T-cell (primary cell): ENCODE data around the gene SYP. TPM values are rescaled to one million over a fixed set of nuclear protein-coding genes. Genes with fewer than 3 reads are reported as not detected.

Experiments
- ATAC-seq, 4 experiments: fragments of 200-7000 bp in 3 of 4; fragments of 150-1000 bp in 1 of 4; cut with Tn5 transposase; replicated peaks in 1 of 4; 1 replicate in 3 of 4; 2 replicates in 1 of 4; pipeline ENCODE4 v1.10.0; 2021; ENCODE audit warnings: moderate library complexity in 3 of 4, mild to moderate bottlenecking in 2 of 4, moderate number of reproducible peaks in 1 of 4
- CTCF ChIA-PET, 2 donors: fragments of 300-600 bp; sonication (Branson Sonifier 250); formaldehyde crosslinking; loops; one replicate each; lab custom pipeline; 2022; ENCODE audit warnings: antibody characterized with exemption in 2 of 2; lab: Charles Lee
- POLR2A ChIA-PET, 2 donors: fragments of 300-600 bp; sonication (Branson Sonifier 250); formaldehyde crosslinking; loops; one replicate each; lab custom pipeline; 2022; ENCODE audit warnings: antibody characterized with exemption in 2 of 2; lab: Charles Lee
- DNase-seq, 35 experiments: peaks; one replicate each; pipeline versions ENCODE4 v3.0.0 to v3.0.0-alpha.2; 2013 to 2023
- H3K27ac ChIP-seq: one replicate; pipeline ENCODE4 v1.5.1; 2013; ENCODE audit warnings: low read length
- H3K27me3 ChIP-seq, 2 experiments: replicated peaks in 1 of 2; 1 replicate in 1 of 2; 2 replicates in 1 of 2; pipeline versions ENCODE4 v1.6.1 to v1.7.0; 2013; ENCODE audit warnings: low read length in 1 of 2, mixed read lengths in 1 of 2; ENCODE audit not compliant: control insufficient read depth in 2 of 2, insufficient read depth in 2 of 2; ENCODE audit errors: extremely low read depth in 1 of 2
- H3K36me3 ChIP-seq, 2 donors: 1 replicate in 1 of 2; 2 replicates in 1 of 2; pipeline versions ENCODE4 v1.6.1 to v1.7.0; 2013; ENCODE audit warnings: low read length in 1 of 2; ENCODE audit not compliant: control insufficient read depth in 2 of 2, insufficient read depth in 1 of 2; ENCODE audit errors: extremely low read depth in 1 of 2
- H3K4me1 ChIP-seq, 2 experiments: 1 replicate in 1 of 2; 2 replicates in 1 of 2; pipeline versions ENCODE4 v1.6.1 to v1.7.0; 2013; ENCODE audit warnings: low read length in 2 of 2, mixed read lengths in 1 of 2; ENCODE audit not compliant: insufficient read depth in 2 of 2, control insufficient read depth in 1 of 2; ENCODE audit errors: extremely low read depth in 1 of 2
- H3K4me3 ChIP-seq, 2 donors: 1 replicate in 1 of 2; 2 replicates in 1 of 2; pipeline versions ENCODE4 v1.5.1 to v1.7.0; 2013; ENCODE audit warnings: mild to moderate bottlenecking in 2 of 2, low read length in 1 of 2, moderate library complexity in 1 of 2; ENCODE audit not compliant: control insufficient read depth in 1 of 2; ENCODE audit errors: extremely low read depth in 1 of 2
- H3K9me3 ChIP-seq: 2 replicates; pipeline ENCODE4 v1.7.0; 2013
- H3K27ac Mint-ChIP-seq, 2 donors: one replicate each; pipeline ENCODE4 v1.8.0; 2020 to 2021; ENCODE audit warnings: mild to moderate bottlenecking in 2 of 2, mixed read lengths in 2 of 2
- H3K27me3 Mint-ChIP-seq, 2 donors: one replicate each; pipeline ENCODE4 v1.8.0; 2021 to 2022; ENCODE audit warnings: mixed read lengths in 2 of 2
- H3K36me3 Mint-ChIP-seq: one replicate; pipeline ENCODE4 v1.8.0; 2021; ENCODE audit warnings: mixed read lengths
- H3K4me1 Mint-ChIP-seq, 3 donors: one replicate each; pipeline ENCODE4 v1.8.0; 2020 to 2022; ENCODE audit warnings: mixed read lengths in 3 of 3, mild to moderate bottlenecking in 1 of 3
- H3K4me3 Mint-ChIP-seq, 3 donors: one replicate each; pipeline ENCODE4 v1.8.0; 2020 to 2022; ENCODE audit warnings: mild to moderate bottlenecking in 3 of 3, mixed read lengths in 3 of 3, moderate library complexity in 3 of 3
- H3K9me3 Mint-ChIP-seq, 3 donors: one replicate each; pipeline ENCODE4 v1.8.0; 2020 to 2022; ENCODE audit warnings: mixed read lengths in 3 of 3
- WGBS: methylation state at CpG from one replicate; pipeline ENCODE4 v1.1.5; 2013; ENCODE audit warnings: missing lambda C conversion rate; ENCODE audit not compliant: insufficient coverage; 5-methylcytosine and 5-hydroxymethylcytosine counted together
- total RNA-seq, 35 experiments: library from RNA in 6 of 35; stranded (reverse) in 6 of 35; fragments of 120-200 nt in 1 of 35; gene quantifications; one replicate each; pipeline versions ENCODE4 v1.2.1 to v1.2.4 and lab custom pipeline; 2013 to 2026

Gene SYP
- total RNA-seq, 5 donors from 2014 or later (not counting 1 experiment from before 2014, with no cell fraction given) = 0.53 to 0.89 (median 0.70) TPM

- H3K9me3 ChIP-seq = no peaks in the 10 kb centered on the region
- ATAC-seq (no peak), DNase-seq (no peak)
- no peaks in the 10 kb centered on the region for H3K36me3 ChIP-seq
- WGBS = no CpG with 5 or more reads among the region's 5 CpGs
- H3K27me3 ChIP-seq = peaks cover 0 to 16% of the 10 kb centered on the region in 2 experiments
- H3K4me1 Mint-ChIP-seq = no peaks in the 10 kb centered on the region
- peaks cover 0 to 7% (median 0%) of the 10 kb centered on the region in 3 donors for H3K9me3 Mint-ChIP-seq
- no peak overlapping the region for H3K27ac ChIP-seq
- no peak overlapping the region for H3K27ac Mint-ChIP-seq
- no peak overlapping the region for H3K4me3 ChIP-seq
- H3K4me1 ChIP-seq = peaks cover 0 to 2% of the 10 kb centered on the region in 2 experiments
- H3K27me3 Mint-ChIP-seq = no peaks in the 10 kb centered on the region
- CTCF ChIA-PET = interaction anchor here in 1 of 2 donors (0.7 kb wide), 1 partner anchor 421 kb away, joined by 3 read pairs; no protein-coding TSS in a partner anchor
- peaks cover 3% of the 10 kb centered on the region for H3K36me3 Mint-ChIP-seq
- no peak overlapping the region for H3K4me3 Mint-ChIP-seq
- POLR2A ChIA-PET = interaction anchor here in 1 of 2 donors (0.7 kb wide), 1 partner anchor 40 kb away, joined by 3 read pairs; no protein-coding TSS in a partner anchor
Measured at GRCh38 chrX:49208399-49208798, 8.4 kb upstream of the SYP start.

GRCh38 chrX:49206543-49206942 is 6.5 kb upstream of the SYP start:
- ChIA-PET CTCF (no interaction called here), POLR2A (no interaction called here)
- H3K4me1 Mint-ChIP-seq = peaks cover 0 to 2% (median 0%) of the 10 kb centered on the region in 3 donors
- H3K4me3 ChIP-seq = no peak overlapping the region
- H3K27ac Mint-ChIP-seq = no peak overlapping the region
- no peaks in the 10 kb centered on the region for H3K9me3 ChIP-seq
- no peak overlapping the region for H3K27ac ChIP-seq
- no peak for ATAC-seq
- H3K36me3 ChIP-seq = no peaks in the 10 kb centered on the region
- 82% methylated on average over 2 of the region's 8 CpGs for WGBS
- no peaks in the 10 kb centered on the region for H3K27me3 Mint-ChIP-seq
- H3K27me3 ChIP-seq = peaks cover 0 to 16% of the 10 kb centered on the region in 2 experiments
- no peak overlapping the region for H3K4me3 Mint-ChIP-seq
- H3K9me3 Mint-ChIP-seq = no peaks in the 10 kb centered on the region
- peaks cover 3% of the 10 kb centered on the region for H3K36me3 Mint-ChIP-seq
- no peak for DNase-seq
- peaks cover 0 to 2% of the 10 kb centered on the region in 2 experiments for H3K4me1 ChIP-seq

- POLR2A ChIA-PET = no interaction called here
- Histone ChIP-seq H3K4me1 (peaks cover 1 to 3% of the 10 kb centered on the region in 2 experiments), H3K9me3 (no peaks in the 10 kb centered on the region), H3K36me3 (no peaks in the 10 kb centered on the region), H3K27me3 (peaks cover 0 to 11% of the 10 kb centered on the region in 2 experiments), H3K27ac (no peak overlapping the region), H3K4me3 (no peak overlapping the region)
- no CpG with 5 or more reads among the region's 13 CpGs for WGBS
- no peak overlapping the region for H3K4me3 Mint-ChIP-seq
- H3K27me3 Mint-ChIP-seq = no peaks in the 10 kb centered on the region
- H3K9me3 Mint-ChIP-seq = no peaks in the 10 kb centered on the region
- CTCF ChIA-PET = no interaction called here
- no peak for DNase-seq
- H3K36me3 Mint-ChIP-seq = peaks cover 3% of the 10 kb centered on the region
- H3K27ac Mint-ChIP-seq = no peak overlapping the region
- peaks cover 3 to 5% (median 5%) of the 10 kb centered on the region in 3 donors for H3K4me1 Mint-ChIP-seq
- no peak for ATAC-seq
Measured at GRCh38 chrX:49205443-49205842, 5.5 kb upstream of the SYP start.

DNA sequence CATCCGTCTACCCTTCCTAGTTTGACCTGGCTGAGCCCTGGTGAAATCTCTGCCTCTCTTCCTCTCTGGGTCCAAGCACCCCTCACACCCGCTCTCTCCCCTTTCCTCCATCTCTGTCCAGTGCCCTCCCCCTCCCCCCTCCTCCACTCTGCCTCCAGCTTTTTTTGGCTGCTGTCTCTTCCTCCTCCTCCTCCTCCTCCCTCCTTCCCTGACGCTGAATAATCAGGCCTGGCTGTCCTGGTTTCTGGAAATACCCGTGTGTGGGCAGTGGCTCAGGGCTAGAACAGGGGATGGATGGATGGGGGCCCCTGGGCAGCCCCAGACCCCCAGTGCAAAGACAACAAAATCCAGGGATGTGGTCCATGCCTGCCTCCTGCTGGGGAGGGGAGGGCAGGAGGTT is 4.7 kb upstream of the SYP start:
- H3K4me3 Mint-ChIP-seq = no peak overlapping the region
- Histone ChIP-seq H3K4me3 (no peak overlapping the region), H3K27me3 (peaks cover 0 to 5% of the 10 kb centered on the region in 2 experiments), H3K9me3 (no peaks in the 10 kb centered on the region), H3K36me3 (no peaks in the 10 kb centered on the region), H3K4me1 (peaks cover 2 to 8% of the 10 kb centered on the region in 2 experiments), H3K27ac (no peak overlapping the region)
- H3K36me3 Mint-ChIP-seq = peaks cover 3% of the 10 kb centered on the region
- H3K27ac Mint-ChIP-seq = no peak overlapping the region
- H3K4me1 Mint-ChIP-seq = peaks cover 3 to 6% (median 6%) of the 10 kb centered on the region in 3 donors
- DNase-seq = no peak
- ChIA-PET CTCF (no interaction called here), POLR2A (no interaction called here)
- WGBS = no CpG with 5 or more reads among the region's 4 CpGs
- H3K9me3 Mint-ChIP-seq = no peaks in the 10 kb centered on the region
- no peaks in the 10 kb centered on the region for H3K27me3 Mint-ChIP-seq
- ATAC-seq = no peak

GRCh38 chrX:49204017-49204416 is 4.0 kb upstream of the SYP start:
- ChIA-PET CTCF (no interaction called here), POLR2A (no interaction called here)
- Histone ChIP-seq H3K4me1 (peaks cover 2 to 13% of the 10 kb centered on the region in 2 experiments), H3K27ac (no peak overlapping the region), H3K4me3 (no peak overlapping the region), H3K36me3 (no peaks in the 10 kb centered on the region), H3K9me3 (no peaks in the 10 kb centered on the region), H3K27me3 (peaks cover 0 to 8% of the 10 kb centered on the region in 2 experiments)
- Mint-ChIP-seq H3K4me1 (peaks cover 3 to 7% (median 6%) of the 10 kb centered on the region in 3 donors), H3K27me3 (no peaks in the 10 kb centered on the region), H3K9me3 (no peaks in the 10 kb centered on the region), H3K36me3 (peaks cover 3% of the 10 kb centered on the region), H3K4me3 (no peak overlapping the region), H3K27ac (no peak overlapping the region)
- ATAC-seq (no peak), DNase-seq (no peak)
- 80% methylated on average over 2 of the region's 6 CpGs for WGBS

DNA sequence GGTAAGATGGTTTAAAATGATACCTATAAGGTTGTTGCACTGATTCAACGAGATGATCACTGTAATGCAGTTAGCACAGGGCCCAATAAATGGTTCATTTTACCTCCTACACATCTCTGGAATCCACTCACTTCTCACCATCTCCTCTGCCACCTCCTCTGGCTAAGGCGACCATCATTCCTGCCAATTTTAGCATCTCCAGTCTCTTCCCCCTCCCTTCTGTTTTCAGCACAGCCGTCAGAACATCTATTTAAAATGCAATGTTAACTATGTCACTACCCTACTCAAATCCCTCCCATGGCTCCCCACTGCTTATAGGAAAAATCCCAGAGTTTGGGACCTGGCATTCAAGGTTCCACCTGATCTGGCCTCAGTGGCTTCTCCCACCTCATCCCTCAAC is 3.5 kb upstream of the SYP start:
- Histone ChIP-seq H3K27ac (no peak overlapping the region), H3K9me3 (no peaks in the 10 kb centered on the region), H3K36me3 (no peaks in the 10 kb centered on the region), H3K4me3 (no peak overlapping the region), H3K4me1 (peaks cover 2 to 18% of the 10 kb centered on the region in 2 experiments), H3K27me3 (peaks cover 0 to 8% of the 10 kb centered on the region in 2 experiments)
- H3K4me3 Mint-ChIP-seq = no peak overlapping the region
- peaks cover 3% of the 10 kb centered on the region for H3K36me3 Mint-ChIP-seq
- ATAC-seq = no peak
- ChIA-PET POLR2A (no interaction called here), CTCF (no interaction called here)
- no peak overlapping the region for H3K27ac Mint-ChIP-seq
- no peak for DNase-seq
- WGBS = 100% methylated on average over 2 of the region's 3 CpGs
- peaks cover 3 to 11% (median 11%) of the 10 kb centered on the region in 3 donors for H3K4me1 Mint-ChIP-seq
- no peaks in the 10 kb centered on the region for H3K9me3 Mint-ChIP-seq
- H3K27me3 Mint-ChIP-seq = no peaks in the 10 kb centered on the region
